ENCODE data around the gene FOXN3.

GRCh38 chr14:89251061-89251460, 166.0 kb downstream of the FOXN3 start:
- TF ChIP-seq CTCF (IDR thresholded peaks at IDR 0.05) (no peak), POLR2A (IDR thresholded peaks at IDR 0.05) (no peak)
